Measurements from ENCODE around the gene WDR88.

DNA sequence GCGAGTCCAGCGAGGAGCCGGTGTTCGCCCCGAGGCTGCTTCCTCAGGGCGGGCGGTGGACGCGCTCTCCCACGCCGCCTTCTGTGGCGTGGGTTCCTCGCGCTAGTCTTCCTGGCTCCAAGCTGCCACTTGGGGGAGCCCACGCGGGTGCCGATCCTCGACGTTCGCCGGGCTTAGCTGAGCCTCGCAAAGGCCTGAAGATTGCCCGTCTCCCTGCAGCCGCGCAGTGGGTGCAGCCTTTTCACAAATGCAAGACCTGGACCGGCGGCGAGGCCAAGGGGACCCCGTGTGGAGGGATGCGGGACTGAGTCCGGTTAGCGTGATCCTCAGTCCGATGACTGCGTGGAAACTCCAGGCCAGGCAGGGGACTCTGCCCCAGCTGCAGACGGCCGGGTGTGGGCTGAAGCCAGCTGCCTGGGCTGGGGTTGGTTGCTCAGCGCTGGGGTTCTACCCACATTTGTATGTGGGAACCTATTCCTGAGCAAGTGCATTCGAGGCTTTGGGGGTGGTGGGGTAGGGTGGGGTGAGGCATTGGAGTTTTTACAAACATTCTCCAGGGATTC, 45.6 kb downstream of the WDR88 start:
- TF ChIP-seq POLR2AphosphoS2 (conservative IDR thresholded peaks at IDR 0.05; ENCODE audit: low read length) (no peak), GATA3 (IDR thresholded peaks at IDR 0.05; ENCODE audit: borderline replicate concordance) (0 out of 2 replicates have a peak, but pooled peaks have one; percentile 4), RAD21 (conservative IDR thresholded peaks at IDR 0.05 in 1 of 2, IDR thresholded peaks at IDR 0.05 in 1 of 2) (peak in 1 of 2 experiments; percentile 34; a peak in 2 of 5 replicates), EP300 (IDR thresholded peaks at IDR 0.05) (no peak), JUN (IDR thresholded peaks at IDR 0.05) (no peak), POLR2A (IDR thresholded peaks at IDR 0.05; ENCODE audit: low read length) (no peak; the same call in 1 of the 2 replicates), CHD2 (IDR thresholded peaks at IDR 0.05; ENCODE audit: low read length, partially characterized antibody) (no peak), PHF8 (IDR thresholded peaks at IDR 0.05; ENCODE audit: borderline replicate concordance, low read depth) (no peak), RNF2 (IDR thresholded peaks at IDR 0.05; ENCODE audit: borderline replicate concordance, low read depth) (no peak; the same call in 1 of the 2 replicates), CEBPB (IDR thresholded peaks at IDR 0.05) (no peak)
- TF ChIP-seq, protein P1, sequence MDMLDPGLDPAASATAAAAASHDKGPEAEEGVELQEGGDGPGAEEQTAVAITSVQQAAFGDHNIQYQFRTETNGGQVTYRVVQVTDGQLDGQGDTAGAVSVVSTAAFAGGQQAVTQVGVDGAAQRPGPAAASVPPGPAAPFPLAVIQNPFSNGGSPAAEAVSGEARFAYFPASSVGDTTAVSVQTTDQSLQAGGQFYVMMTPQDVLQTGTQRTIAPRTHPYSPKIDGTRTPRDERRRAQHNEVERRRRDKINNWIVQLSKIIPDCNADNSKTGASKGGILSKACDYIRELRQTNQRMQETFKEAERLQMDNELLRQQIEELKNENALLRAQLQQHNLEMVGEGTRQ (IDR thresholded peaks at IDR 0.05), result no peak
- TF ChIP-seq, protein P2, sequence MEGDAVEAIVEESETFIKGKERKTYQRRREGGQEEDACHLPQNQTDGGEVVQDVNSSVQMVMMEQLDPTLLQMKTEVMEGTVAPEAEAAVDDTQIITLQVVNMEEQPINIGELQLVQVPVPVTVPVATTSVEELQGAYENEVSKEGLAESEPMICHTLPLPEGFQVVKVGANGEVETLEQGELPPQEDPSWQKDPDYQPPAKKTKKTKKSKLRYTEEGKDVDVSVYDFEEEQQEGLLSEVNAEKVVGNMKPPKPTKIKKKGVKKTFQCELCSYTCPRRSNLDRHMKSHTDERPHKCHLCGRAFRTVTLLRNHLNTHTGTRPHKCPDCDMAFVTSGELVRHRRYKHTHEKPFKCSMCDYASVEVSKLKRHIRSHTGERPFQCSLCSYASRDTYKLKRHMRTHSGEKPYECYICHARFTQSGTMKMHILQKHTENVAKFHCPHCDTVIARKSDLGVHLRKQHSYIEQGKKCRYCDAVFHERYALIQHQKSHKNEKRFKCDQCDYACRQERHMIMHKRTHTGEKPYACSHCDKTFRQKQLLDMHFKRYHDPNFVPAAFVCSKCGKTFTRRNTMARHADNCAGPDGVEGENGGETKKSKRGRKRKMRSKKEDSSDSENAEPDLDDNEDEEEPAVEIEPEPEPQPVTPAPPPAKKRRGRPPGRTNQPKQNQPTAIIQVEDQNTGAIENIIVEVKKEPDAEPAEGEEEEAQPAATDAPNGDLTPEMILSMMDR (IDR thresholded peaks at IDR 0.05), result peak; percentile 40; the same call in 2 of the 3 replicates
- TF ChIP-seq, protein P3, sequence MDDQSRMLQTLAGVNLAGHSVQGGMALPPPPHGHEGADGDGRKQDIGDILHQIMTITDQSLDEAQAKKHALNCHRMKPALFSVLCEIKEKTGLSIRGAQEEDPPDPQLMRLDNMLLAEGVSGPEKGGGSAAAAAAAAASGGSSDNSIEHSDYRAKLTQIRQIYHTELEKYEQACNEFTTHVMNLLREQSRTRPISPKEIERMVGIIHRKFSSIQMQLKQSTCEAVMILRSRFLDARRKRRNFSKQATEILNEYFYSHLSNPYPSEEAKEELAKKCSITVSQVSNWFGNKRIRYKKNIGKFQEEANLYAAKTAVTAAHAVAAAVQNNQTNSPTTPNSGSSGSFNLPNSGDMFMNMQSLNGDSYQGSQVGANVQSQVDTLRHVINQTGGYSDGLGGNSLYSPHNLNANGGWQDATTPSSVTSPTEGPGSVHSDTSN (IDR thresholded peaks at IDR 0.05), result no peak

Data from A549 (cell line).